Astrocyte (in vitro differentiated cells and primary cell): ENCODE results near the gene DYSF.

ENCODE experiments used
- EZH2 ChIP-seq: IDR thresholded peaks from 2 replicates; pipeline ENCODE4 v1.6.1; 2012; ENCODE audit warnings: mild to moderate bottlenecking, low read length, inconsistent platforms; ENCODE audit not compliant: insufficient read depth
- TF ChIP-seq, protein P1 (sequence below): IDR thresholded peaks from 2 replicates; pipeline ENCODE4 v1.5.1; 2011; ENCODE audit warnings: low read depth, mild to moderate bottlenecking, inconsistent platforms, low read length, moderate library complexity; ENCODE audit not compliant: insufficient read depth

DNA sequence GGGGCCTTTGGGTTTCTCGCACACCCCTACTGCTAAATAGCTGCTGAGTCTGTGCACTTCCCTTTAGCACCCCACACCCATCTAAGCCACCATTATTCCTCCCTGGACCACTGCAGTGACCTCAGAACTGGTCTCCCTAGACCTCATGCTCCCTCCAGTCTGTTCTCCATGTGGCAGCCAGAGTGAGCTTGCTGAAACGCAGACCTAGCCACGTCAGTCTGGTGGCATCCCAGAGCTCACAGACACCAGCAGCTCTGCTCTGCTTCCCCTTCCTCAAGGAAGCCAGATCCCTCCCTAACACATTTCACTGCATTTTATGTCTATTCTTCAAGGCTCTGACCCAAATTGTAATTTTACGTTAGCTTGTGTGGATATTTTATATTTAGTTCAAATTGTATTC is 144.4 kb downstream of the DYSF start:
- TF ChIP-seq, protein P1, sequence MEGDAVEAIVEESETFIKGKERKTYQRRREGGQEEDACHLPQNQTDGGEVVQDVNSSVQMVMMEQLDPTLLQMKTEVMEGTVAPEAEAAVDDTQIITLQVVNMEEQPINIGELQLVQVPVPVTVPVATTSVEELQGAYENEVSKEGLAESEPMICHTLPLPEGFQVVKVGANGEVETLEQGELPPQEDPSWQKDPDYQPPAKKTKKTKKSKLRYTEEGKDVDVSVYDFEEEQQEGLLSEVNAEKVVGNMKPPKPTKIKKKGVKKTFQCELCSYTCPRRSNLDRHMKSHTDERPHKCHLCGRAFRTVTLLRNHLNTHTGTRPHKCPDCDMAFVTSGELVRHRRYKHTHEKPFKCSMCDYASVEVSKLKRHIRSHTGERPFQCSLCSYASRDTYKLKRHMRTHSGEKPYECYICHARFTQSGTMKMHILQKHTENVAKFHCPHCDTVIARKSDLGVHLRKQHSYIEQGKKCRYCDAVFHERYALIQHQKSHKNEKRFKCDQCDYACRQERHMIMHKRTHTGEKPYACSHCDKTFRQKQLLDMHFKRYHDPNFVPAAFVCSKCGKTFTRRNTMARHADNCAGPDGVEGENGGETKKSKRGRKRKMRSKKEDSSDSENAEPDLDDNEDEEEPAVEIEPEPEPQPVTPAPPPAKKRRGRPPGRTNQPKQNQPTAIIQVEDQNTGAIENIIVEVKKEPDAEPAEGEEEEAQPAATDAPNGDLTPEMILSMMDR: no peak
- no peak for TF ChIP-seq EZH2
